Measurements from ENCODE around the gene SH3RF3. TPM values are rescaled to one million over a fixed set of nuclear protein-coding genes. Genes with fewer than 3 reads are reported as not detected.
"Not testable (repeated sequence)": the region's sequence is repeated elsewhere in the genome, so short reads cannot be mapped to it uniquely, and the experiment has no call there.

SH3RF3 gene
- total RNA-seq, 1 experiment from 2014 or later, result 21.7 TPM

GRCh38 chr2:109531896-109532727, 403.1 kb downstream of the SH3RF3 start:
- no TSS peak for BruUV-seq (replicated peaks)
- H3K36me3 Mint-ChIP-seq (ENCODE audit: insufficient read depth, unreplicated experiment), result no peaks in the 10 kb centered on the region
- ChIA-PET CTCF (interaction anchor here (0.5 to 2.9 kb wide), 3 partner anchors 13 to 167 kb away, joined by 3 to 26 read pairs (median 3); no protein-coding TSS in a partner anchor), POLR2A (interaction anchor here (0.6 to 1.1 kb wide), 3 partner anchors 11 to 52 kb away, joined by 3 to 4 read pairs (median 4); no protein-coding TSS in a partner anchor)
- H3K27ac Mint-ChIP-seq (ENCODE audit: low read depth, unreplicated experiment), result no peak overlapping the region
- no peaks in the 10 kb centered on the region for H3K9me3 Mint-ChIP-seq (ENCODE audit: unreplicated experiment)
- intact Hi-C loops (cut with micrococcal nuclease), result no loop called here
- H3K27me3 Mint-ChIP-seq (ENCODE audit: insufficient read depth, unreplicated experiment), result no peaks in the 10 kb centered on the region
- peaks cover 6% of the 10 kb centered on the region for H3K4me1 Mint-ChIP-seq (ENCODE audit: insufficient read depth, unreplicated experiment)
- no peak for DNase-seq (ENCODE audit: unreplicated experiment)
- H3K4me3 Mint-ChIP-seq (ENCODE audit: unreplicated experiment), result no peak overlapping the region
- no peak for TF ChIP-seq CTCF (IDR thresholded peaks at IDR 0.05; ENCODE audit: unreplicated experiment)

DNA sequence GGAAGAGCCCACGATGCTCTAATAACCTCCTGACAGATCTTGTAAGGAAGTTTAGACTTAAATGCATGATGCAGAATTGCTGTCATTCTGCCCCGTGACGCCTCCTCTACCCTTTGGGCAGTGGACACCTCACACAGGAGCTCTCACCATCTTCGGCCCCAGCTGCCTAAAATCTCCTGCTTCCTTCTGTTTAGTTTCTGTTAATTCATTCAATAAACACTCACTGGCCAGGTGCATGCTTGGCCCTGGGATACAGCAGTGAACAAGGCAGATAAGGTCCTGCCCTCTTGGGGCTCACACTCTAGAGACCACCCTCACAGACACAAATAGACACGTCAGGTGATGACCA, 403.7 kb downstream of the SH3RF3 start:
- Mint-ChIP-seq H3K27me3 (ENCODE audit: insufficient read depth, unreplicated experiment) (no peaks in the 10 kb centered on the region), H3K4me1 (ENCODE audit: insufficient read depth, unreplicated experiment) (peaks cover 3% of the 10 kb centered on the region), H3K36me3 (ENCODE audit: insufficient read depth, unreplicated experiment) (no peaks in the 10 kb centered on the region), H3K4me3 (ENCODE audit: unreplicated experiment) (no peak overlapping the region), H3K27ac (ENCODE audit: low read depth, unreplicated experiment) (no peak overlapping the region), H3K9me3 (ENCODE audit: unreplicated experiment) (no peaks in the 10 kb centered on the region)
- DNase-seq (ENCODE audit: unreplicated experiment), result no peak
- no TSS peak for BruUV-seq (replicated peaks)
- TF ChIP-seq CTCF (IDR thresholded peaks at IDR 0.05; ENCODE audit: unreplicated experiment), result no peak
- POLR2A ChIA-PET, result interaction anchor here (1.1 kb wide), 2 partner anchors 10 to 12 kb away, joined by 3 to 4 read pairs; no protein-coding TSS in a partner anchor
- CTCF ChIA-PET, result interaction anchor here (0.5 to 2.9 kb wide), 2 partner anchors 13 to 38 kb away, joined by 3 to 26 read pairs; no protein-coding TSS in a partner anchor
- intact Hi-C loops (cut with micrococcal nuclease), result no loop called here

DNA sequence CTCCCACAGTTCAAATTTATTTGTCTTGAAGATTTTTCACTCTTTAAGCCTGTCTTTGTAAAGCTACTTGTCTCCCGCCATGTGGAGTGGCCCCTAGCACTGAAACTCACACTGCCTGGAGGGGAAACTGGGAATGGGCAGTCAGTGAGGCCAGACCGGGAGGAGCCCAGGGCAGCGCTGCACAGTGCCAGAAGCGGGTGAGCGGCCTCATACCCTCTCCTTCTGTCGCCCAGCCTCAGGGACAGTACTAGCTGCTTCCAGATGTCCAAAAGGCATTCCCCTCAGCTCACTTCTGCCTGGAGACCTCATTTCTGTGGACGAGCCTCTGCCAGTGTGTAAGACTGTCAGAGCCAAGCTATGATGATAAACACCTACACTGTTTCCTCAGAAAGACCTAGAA, 404.8 kb downstream of the SH3RF3 start:
- no TSS peak for BruUV-seq (replicated peaks)
- no peak overlapping the region for H3K4me3 Mint-ChIP-seq (ENCODE audit: unreplicated experiment)
- H3K27me3 Mint-ChIP-seq (ENCODE audit: insufficient read depth, unreplicated experiment), result no peaks in the 10 kb centered on the region
- no peaks in the 10 kb centered on the region for H3K4me1 Mint-ChIP-seq (ENCODE audit: insufficient read depth, unreplicated experiment)
- DNase-seq (ENCODE audit: unreplicated experiment), result no peak
- H3K27ac Mint-ChIP-seq (ENCODE audit: low read depth, unreplicated experiment), result no peak overlapping the region
- POLR2A ChIA-PET, result interaction anchor here (0.8 to 1.0 kb wide), 2 partner anchors 8 to 181 kb away, joined by 3 read pairs; no protein-coding TSS in a partner anchor
- no peaks in the 10 kb centered on the region for H3K36me3 Mint-ChIP-seq (ENCODE audit: insufficient read depth, unreplicated experiment)
- TF ChIP-seq CTCF (IDR thresholded peaks at IDR 0.05; ENCODE audit: unreplicated experiment), result no peak
- intact Hi-C loops (cut with micrococcal nuclease), result no loop called here
- no peaks in the 10 kb centered on the region for H3K9me3 Mint-ChIP-seq (ENCODE audit: unreplicated experiment)
- CTCF ChIA-PET, result interaction anchor here (0.6 to 2.9 kb wide), 3 partner anchors 12 to 121 kb away, joined by 5 to 26 read pairs (median 5); no protein-coding TSS in a partner anchor

GRCh38 chr2:109535217-109535946, 406.4 kb downstream of the SH3RF3 start:
- TF ChIP-seq CTCF (IDR thresholded peaks at IDR 0.05; ENCODE audit: unreplicated experiment), result no peak
- H3K27ac Mint-ChIP-seq (ENCODE audit: low read depth, unreplicated experiment), result no peak overlapping the region
- DNase-seq (ENCODE audit: unreplicated experiment), result no peak
- intact Hi-C loops (cut with micrococcal nuclease), result no loop called here
- ChIA-PET CTCF (interaction anchor here (0.6 to 2.4 kb wide), 3 partner anchors 11 to 196 kb away, joined by 3 to 10 read pairs (median 5); no protein-coding TSS in a partner anchor), POLR2A (no interaction called here)
- no peaks in the 10 kb centered on the region for H3K4me1 Mint-ChIP-seq (ENCODE audit: insufficient read depth, unreplicated experiment)
- H3K36me3 Mint-ChIP-seq (ENCODE audit: insufficient read depth, unreplicated experiment), result no peaks in the 10 kb centered on the region
- no peaks in the 10 kb centered on the region for H3K9me3 Mint-ChIP-seq (ENCODE audit: unreplicated experiment)
- BruUV-seq (replicated peaks), result no TSS peak
- no peaks in the 10 kb centered on the region for H3K27me3 Mint-ChIP-seq (ENCODE audit: insufficient read depth, unreplicated experiment)
- no peak overlapping the region for H3K4me3 Mint-ChIP-seq (ENCODE audit: unreplicated experiment)

DNA sequence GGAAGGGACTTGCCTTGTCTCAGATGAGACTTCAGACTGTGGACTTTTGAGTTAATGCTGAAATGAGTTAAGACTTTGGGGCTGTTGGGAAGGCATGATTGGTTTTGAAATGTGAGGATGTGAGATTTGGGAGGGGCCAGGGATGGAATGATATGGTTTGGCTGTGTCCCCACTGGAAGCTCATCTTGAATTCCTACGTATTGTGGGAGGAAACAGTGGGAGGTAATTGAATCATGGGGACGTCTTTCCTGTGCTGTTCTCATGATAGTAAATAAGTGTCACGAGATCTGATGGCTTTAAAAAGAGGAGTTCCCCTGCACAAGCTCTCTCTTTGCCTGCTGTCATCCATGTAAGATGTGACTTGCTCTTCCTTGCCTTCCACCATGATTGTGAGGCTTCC, 407.6 kb downstream of the SH3RF3 start:
- CTCF ChIA-PET, result interaction anchor here (0.6 to 2.4 kb wide), 2 partner anchors 9 to 178 kb away, joined by 3 to 10 read pairs; no protein-coding TSS in a partner anchor
- H3K9me3 Mint-ChIP-seq (ENCODE audit: unreplicated experiment); DNase-seq (ENCODE audit: unreplicated experiment); POLR2A ChIA-PET; H3K27me3 Mint-ChIP-seq (ENCODE audit: insufficient read depth, unreplicated experiment); H3K4me1 Mint-ChIP-seq (ENCODE audit: insufficient read depth, unreplicated experiment); BruUV-seq (replicated peaks); H3K27ac Mint-ChIP-seq (ENCODE audit: low read depth, unreplicated experiment); H3K36me3 Mint-ChIP-seq (ENCODE audit: insufficient read depth, unreplicated experiment); H3K4me3 Mint-ChIP-seq (ENCODE audit: unreplicated experiment); intact Hi-C loops (cut with micrococcal nuclease): not testable (repeated sequence)
